Upper lobe of right lung (tissue), 1 donor: ENCODE measurements around the gene TBC1D22A. TPM values are rescaled to one million over a fixed set of nuclear protein-coding genes. Genes with fewer than 3 reads are reported as not detected.

Experiments
- ATAC-seq: fragments of 200-7000 bp; cut with Tn5 transposase; one replicate; pipeline ENCODE4 v1.9.1; 2020; ENCODE audit warnings: mild to moderate bottlenecking, moderate library complexity
- DNase-seq: peaks from one replicate; pipeline ENCODE4 v3.0.0-alpha.2; 2020
- H3K27ac ChIP-seq: fragments of 200-600 bp; one replicate; pipeline ENCODE4 v1.8.0; 2022
- H3K27me3 ChIP-seq: fragments of 200-600 bp; one replicate; pipeline ENCODE4 v1.8.0; 2022; ENCODE audit warnings: mild to moderate bottlenecking
- H3K36me3 ChIP-seq: fragments of 200-600 bp; one replicate; pipeline ENCODE4 v1.8.0; 2022
- H3K4me1 ChIP-seq: fragments of 200-600 bp; one replicate; pipeline ENCODE4 v1.8.0; 2022
- H3K4me3 ChIP-seq: fragments of 200-600 bp; one replicate; pipeline ENCODE4 v1.8.0; 2022; ENCODE audit warnings: mild to moderate bottlenecking
- H3K9me3 ChIP-seq: fragments of 200-600 bp; one replicate; pipeline ENCODE4 v1.8.0; 2022
- intact Hi-C: fragments of 100-400 bp; cut with DNase I; formaldehyde crosslinking; loops from one replicate; pipeline ENCODE4 v1.11.0; 2022
- total RNA-seq: library from RNA; stranded (reverse); fragmentation: NEBNext Ultra II Directional; extraction: Animal tissue kit (Norgen Biotek cat#: 25700); gene quantifications from one replicate; pipeline ENCODE4 v1.2.1, GENCODE V29; 2021
- TF ChIP-seq, protein P1 (sequence below): fragments of 200-600 bp; IDR thresholded peaks from one replicate; pipeline ENCODE4 v1.8.0; 2022; ENCODE audit warnings: antibody characterized with exemption
- donor health status: DM: no; HTN: yes; CAD: no; lungs with severe emphysema.

Gene TBC1D22A
- total RNA-seq, 1 donor from 2014 or later, result 31.3 TPM

DNA sequence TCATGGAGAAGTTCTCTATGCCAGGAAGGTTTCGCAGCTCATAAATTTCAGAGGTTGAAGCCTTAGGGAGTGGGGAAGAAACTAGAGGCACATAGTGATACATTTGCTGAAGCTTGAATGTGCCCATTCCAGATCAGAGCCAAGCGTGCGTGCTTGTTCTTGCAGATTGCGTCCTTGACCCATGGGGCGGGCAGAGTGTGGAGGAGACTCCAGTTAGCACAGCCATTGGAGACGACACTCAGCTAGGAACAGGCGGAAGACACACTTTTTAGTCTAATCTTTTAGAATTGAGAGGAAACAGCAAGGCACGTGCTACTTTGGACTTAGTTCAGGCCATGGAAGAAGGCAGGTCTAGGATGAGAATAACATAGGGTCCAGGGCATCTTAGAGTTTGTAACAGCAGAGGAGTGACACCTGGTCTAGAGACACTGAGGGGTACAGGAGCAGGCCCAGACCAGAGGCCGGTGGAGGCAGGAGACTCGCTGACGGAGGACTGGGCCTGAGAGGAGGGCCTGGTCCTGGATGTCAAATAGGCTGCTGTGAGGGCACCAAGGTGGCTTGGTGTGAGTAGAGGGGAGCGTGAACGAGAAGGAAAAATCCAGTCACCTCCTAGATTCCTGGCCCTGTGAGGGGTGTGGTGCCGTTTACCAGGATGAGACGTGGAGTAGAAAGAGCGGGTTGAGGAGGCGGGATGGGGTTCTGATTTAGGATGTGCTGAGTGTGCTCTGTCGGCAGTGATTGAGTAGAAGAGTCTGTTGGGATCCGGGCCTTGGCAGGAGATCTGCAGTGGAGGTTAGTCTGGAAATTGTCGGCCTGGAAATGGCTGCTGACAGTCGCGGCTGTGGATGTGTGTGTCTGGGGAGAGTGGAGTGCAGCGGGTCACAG, 154.7 kb downstream of the TBC1D22A start:
- Histone ChIP-seq H3K4me1 (no peaks in the 10 kb centered on the region), H3K9me3 (no peaks in the 10 kb centered on the region), H3K36me3 (peaks cover 34% of the 10 kb centered on the region), H3K27me3 (no peaks in the 10 kb centered on the region), H3K4me3 (no peak overlapping the region), H3K27ac (no peak overlapping the region)
- TF ChIP-seq, protein P1, sequence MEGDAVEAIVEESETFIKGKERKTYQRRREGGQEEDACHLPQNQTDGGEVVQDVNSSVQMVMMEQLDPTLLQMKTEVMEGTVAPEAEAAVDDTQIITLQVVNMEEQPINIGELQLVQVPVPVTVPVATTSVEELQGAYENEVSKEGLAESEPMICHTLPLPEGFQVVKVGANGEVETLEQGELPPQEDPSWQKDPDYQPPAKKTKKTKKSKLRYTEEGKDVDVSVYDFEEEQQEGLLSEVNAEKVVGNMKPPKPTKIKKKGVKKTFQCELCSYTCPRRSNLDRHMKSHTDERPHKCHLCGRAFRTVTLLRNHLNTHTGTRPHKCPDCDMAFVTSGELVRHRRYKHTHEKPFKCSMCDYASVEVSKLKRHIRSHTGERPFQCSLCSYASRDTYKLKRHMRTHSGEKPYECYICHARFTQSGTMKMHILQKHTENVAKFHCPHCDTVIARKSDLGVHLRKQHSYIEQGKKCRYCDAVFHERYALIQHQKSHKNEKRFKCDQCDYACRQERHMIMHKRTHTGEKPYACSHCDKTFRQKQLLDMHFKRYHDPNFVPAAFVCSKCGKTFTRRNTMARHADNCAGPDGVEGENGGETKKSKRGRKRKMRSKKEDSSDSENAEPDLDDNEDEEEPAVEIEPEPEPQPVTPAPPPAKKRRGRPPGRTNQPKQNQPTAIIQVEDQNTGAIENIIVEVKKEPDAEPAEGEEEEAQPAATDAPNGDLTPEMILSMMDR, result no peak
- DNase-seq (no peak), ATAC-seq (no peak)
- intact Hi-C loops, result no loop called here

DNA sequence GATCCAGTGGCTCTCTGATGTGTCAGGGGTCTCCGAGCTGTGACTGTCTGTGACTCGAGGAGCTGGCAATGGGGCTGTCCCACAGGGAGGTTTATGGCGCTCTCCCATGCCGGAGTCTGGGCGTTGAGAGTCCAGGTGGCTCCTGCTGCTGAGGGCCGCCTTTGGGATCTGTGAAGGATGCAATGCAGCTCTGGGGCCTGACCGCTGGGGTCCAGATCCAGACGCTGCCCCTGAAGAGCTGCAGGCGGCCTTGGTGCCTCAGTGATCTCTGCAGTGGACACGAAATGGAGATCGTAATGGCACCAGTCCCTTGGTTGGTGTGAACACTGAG, 155.3 kb downstream of the TBC1D22A start:
- no peak for DNase-seq
- Histone ChIP-seq H3K9me3 (no peaks in the 10 kb centered on the region), H3K4me1 (no peaks in the 10 kb centered on the region), H3K4me3 (no peak overlapping the region), H3K27ac (no peak overlapping the region), H3K36me3 (peaks cover 28% of the 10 kb centered on the region), H3K27me3 (no peaks in the 10 kb centered on the region)
- TF ChIP-seq, protein P1, result no peak
- intact Hi-C loops, result no loop called here
- no peak for ATAC-seq

DNA sequence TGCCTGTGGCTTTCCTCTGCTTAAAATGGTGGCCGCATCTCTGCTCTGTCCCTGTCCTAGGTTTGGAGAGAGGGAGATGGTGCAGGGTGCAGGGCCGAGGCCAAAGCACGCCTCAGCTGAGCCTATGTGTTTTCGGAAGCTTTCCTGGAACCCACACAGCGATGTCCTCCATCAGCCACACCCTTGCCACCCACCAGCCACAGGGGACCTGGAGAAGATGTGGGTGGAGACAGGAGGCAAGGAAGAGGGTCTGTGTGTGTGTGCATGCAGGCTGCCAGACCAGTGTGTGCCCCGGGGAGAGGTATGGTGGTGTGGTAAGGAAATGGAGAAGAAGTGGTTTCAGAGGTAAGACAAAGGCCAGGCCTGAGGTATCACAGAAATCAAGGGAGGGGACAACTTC, 155.7 kb downstream of the TBC1D22A start:
- intact Hi-C loops, result no loop called here
- no peak overlapping the region for H3K27ac ChIP-seq
- no peaks in the 10 kb centered on the region for H3K27me3 ChIP-seq
- H3K4me1 ChIP-seq, result no peaks in the 10 kb centered on the region
- H3K4me3 ChIP-seq, result no peak overlapping the region
- H3K36me3 ChIP-seq, result peaks cover 24% of the 10 kb centered on the region
- DNase-seq (no peak), ATAC-seq (no peak)
- H3K9me3 ChIP-seq, result no peaks in the 10 kb centered on the region
- TF ChIP-seq, protein P1, result no peak

DNA sequence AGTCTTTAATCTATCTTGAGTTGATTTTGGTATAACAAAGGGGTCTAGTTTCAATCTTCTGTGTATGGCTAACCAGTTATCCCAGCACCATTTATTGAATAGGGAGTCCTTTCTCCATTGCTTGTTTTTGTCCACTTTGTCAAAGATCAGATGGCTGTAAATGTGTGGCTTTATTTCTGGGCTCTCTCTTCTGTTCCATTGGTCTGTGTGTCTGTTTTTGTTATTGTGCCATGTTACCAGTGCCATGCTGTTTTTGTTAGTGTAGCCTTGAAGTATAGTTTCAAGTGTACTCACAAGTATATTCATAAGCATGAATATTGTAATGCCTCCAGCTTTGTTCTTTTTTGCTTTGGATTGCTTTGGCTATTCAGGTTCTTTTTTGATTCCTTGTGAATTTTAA, 159.6 kb downstream of the TBC1D22A start:
- TF ChIP-seq, protein P1, result no peak
- Histone ChIP-seq H3K9me3 (no peaks in the 10 kb centered on the region), H3K36me3 (peaks cover 11% of the 10 kb centered on the region), H3K27ac (no peak overlapping the region), H3K27me3 (no peaks in the 10 kb centered on the region), H3K4me3 (no peak overlapping the region), H3K4me1 (no peaks in the 10 kb centered on the region)
- intact Hi-C loops, result no loop called here
- DNase-seq (no peak), ATAC-seq (no peak)

DNA sequence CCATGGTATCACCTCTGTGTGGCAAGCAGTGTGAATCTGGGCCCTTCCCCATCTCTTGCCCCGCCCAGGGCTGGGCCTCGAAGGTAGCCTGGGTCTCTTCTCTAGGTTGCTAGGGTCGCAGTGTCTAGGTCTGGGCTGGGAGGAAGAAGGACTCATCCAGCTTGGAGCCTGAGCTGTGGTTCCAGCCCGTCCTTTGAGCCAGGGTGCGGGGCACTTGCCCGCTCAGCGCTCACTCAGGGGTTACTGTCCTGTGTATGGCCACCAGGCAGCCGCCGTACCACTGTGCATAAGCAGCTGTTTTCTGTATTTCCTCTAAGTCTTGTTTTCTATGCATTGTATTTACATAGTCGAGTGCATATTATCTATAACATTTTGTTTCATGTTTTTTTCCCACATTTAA, 160.9 kb downstream of the TBC1D22A start:
- intact Hi-C loops, result no loop called here
- Histone ChIP-seq H3K4me1 (no peaks in the 10 kb centered on the region), H3K36me3 (peaks cover 11% of the 10 kb centered on the region), H3K27me3 (no peaks in the 10 kb centered on the region), H3K9me3 (no peaks in the 10 kb centered on the region), H3K4me3 (no peak overlapping the region), H3K27ac (no peak overlapping the region)
- DNase-seq, result no peak
- TF ChIP-seq, protein P1, result no peak
- ATAC-seq, result no peak

DNA sequence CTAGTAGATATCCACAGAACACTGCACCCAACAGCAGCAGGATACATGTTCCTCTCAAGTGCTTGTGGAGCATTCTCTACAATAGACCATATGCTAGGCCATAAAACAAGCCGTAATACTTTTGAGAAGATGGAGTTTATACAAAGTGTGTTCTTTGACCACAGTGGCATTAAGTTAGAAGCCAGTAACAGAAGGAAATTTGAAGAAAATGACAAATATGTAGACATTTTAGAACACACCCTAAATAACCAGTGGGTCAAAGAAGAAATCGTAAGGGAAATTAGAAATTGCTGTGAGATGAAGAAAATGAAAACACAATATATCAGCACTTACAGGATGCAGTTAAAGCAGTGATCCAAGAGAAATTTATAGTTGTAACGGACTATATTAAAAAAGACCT, 163.4 kb downstream of the TBC1D22A start:
- TF ChIP-seq, protein P1, result no peak
- Histone ChIP-seq H3K9me3 (no peaks in the 10 kb centered on the region), H3K4me3 (no peak overlapping the region), H3K27ac (no peak overlapping the region), H3K4me1 (no peaks in the 10 kb centered on the region), H3K36me3 (no peaks in the 10 kb centered on the region), H3K27me3 (no peaks in the 10 kb centered on the region)
- DNase-seq, result no peak
- intact Hi-C loops, result no loop called here
- ATAC-seq, result no peak
